Parathyroid adenoma (tissue), 2 donors: ENCODE data around the gene FKBP5.
"Not testable (repeated sequence)": the region's sequence is repeated elsewhere in the genome, so short reads cannot be mapped to it uniquely, and the experiment has no call there.

Source experiments
- H2AFZ ChIP-seq: fragments of 300-600 bp; sonication (generic); one replicate; pipeline ENCODE4 v1.7.0; 2017; ENCODE audit warnings: antibody characterized with exemption, mild to moderate bottlenecking
- H3K27ac ChIP-seq: fragments of 300-600 bp; sonication (generic); one replicate; pipeline ENCODE4 v1.7.0; 2017
- H3K27me3 ChIP-seq: fragments of 300-600 bp; sonication (generic); one replicate; pipeline ENCODE4 v1.7.0; 2017; ENCODE audit warnings: low read length; ENCODE audit not compliant: control insufficient read depth, insufficient read depth
- H3K36me3 ChIP-seq: fragments of 300-600 bp; sonication (generic); one replicate; pipeline ENCODE4 v1.7.0; 2017; ENCODE audit warnings: low read length; ENCODE audit not compliant: control insufficient read depth, insufficient read depth
- H3K4me1 ChIP-seq: fragments of 300-600 bp; sonication (generic); one replicate; pipeline ENCODE4 v1.7.0; 2017; ENCODE audit warnings: control low read depth
- H3K4me2 ChIP-seq: fragments of 300-600 bp; sonication (generic); one replicate; pipeline ENCODE4 v1.7.0; 2017; ENCODE audit warnings: low read length
- H3K4me3 ChIP-seq: fragments of 300-600 bp; sonication (generic); one replicate; pipeline ENCODE4 v1.7.0; 2017; ENCODE audit warnings: low read depth, low read length
- H3K79me2 ChIP-seq: fragments of 300-600 bp; sonication (generic); one replicate; pipeline ENCODE4 v1.7.0; 2017; ENCODE audit warnings: control low read depth
- H3K9ac ChIP-seq: fragments of 300-600 bp; sonication (generic); one replicate; pipeline ENCODE4 v1.7.0; 2017; ENCODE audit warnings: mild to moderate bottlenecking
- H3K9me3 ChIP-seq: fragments of 300-600 bp; sonication (generic); one replicate; pipeline ENCODE4 v1.7.0; 2017; ENCODE audit warnings: low read length; ENCODE audit not compliant: control insufficient read depth
- CTCF ChIP-seq: fragments of 300-600 bp; sonication (generic); IDR thresholded peaks from one replicate; pipeline ENCODE4 v1.7.0; 2017; ENCODE audit warnings: antibody characterized with exemption, mild to moderate bottlenecking
- donor health status: primary hyperparathyroidism.

FKBP5 gene

DNA sequence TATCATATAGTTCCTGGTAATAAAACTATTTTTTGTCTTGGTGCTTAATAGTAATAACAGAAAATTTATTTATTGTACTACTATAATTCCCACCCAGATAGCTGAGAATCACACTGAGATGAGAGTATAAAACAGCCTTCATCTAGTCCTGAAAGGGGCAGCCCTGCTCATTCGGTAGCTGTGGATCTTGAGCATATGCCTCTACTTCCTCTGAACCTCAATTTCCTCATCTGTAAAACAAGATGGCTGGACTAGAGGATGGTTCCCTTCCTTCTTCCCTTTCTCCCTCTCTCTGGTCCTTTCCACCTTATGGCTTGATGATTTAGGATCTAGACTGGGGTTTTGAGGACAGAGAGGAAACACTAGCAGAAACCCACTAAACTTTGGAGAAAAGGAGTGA is 15.0 kb downstream of the FKBP5 start:
- Histone ChIP-seq H3K9ac (no peak overlapping the region), H3K36me3 (no peaks in the 10 kb centered on the region), H3K79me2 (peaks cover 50% of the 10 kb centered on the region), H3K27ac (no peak overlapping the region), H3K4me2 (no peak overlapping the region), H3K4me1 (peaks cover 2% of the 10 kb centered on the region), H3K4me3 (no peak overlapping the region), H3K9me3 (no peaks in the 10 kb centered on the region), H2AFZ (no peak overlapping the region), H3K27me3 (no peaks in the 10 kb centered on the region)
- no peak for TF ChIP-seq CTCF

DNA sequence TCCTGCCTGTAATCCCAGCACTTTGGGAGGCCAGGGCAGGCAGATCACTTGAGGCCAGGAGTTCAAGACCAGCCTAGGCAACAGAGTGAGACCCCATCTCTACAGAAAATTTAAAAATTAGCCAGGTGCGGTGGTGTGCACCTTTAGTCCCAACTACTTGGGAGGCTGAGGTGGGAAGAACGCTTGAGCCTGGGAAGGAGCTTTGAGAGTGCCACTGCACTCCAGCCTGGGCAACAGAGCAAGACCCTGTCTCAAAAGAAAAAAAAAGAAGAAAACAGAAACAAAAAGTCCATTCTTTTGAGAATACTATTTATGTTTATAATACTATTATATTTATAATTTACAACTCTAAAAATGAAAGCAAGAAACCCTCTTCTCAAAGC is 15.4 kb downstream of the FKBP5 start:
- not testable (repeated sequence) for H3K4me1 ChIP-seq, H2AFZ ChIP-seq, H3K9ac ChIP-seq, H3K36me3 ChIP-seq, H3K4me2 ChIP-seq, H3K27me3 ChIP-seq, H3K9me3 ChIP-seq, H3K4me3 ChIP-seq, H3K27ac ChIP-seq
- peaks cover 47% of the 10 kb centered on the region for H3K79me2 ChIP-seq

- not testable (repeated sequence) for H3K9me3 ChIP-seq, H3K36me3 ChIP-seq, H3K4me3 ChIP-seq, H3K4me2 ChIP-seq, H3K27me3 ChIP-seq, H2AFZ ChIP-seq, H3K9ac ChIP-seq, H3K27ac ChIP-seq, H3K4me1 ChIP-seq
- H3K79me2 ChIP-seq = peaks cover 28% of the 10 kb centered on the region
Observed at GRCh38 chr6:35670453-35670852, 18.3 kb downstream of the FKBP5 start.

DNA sequence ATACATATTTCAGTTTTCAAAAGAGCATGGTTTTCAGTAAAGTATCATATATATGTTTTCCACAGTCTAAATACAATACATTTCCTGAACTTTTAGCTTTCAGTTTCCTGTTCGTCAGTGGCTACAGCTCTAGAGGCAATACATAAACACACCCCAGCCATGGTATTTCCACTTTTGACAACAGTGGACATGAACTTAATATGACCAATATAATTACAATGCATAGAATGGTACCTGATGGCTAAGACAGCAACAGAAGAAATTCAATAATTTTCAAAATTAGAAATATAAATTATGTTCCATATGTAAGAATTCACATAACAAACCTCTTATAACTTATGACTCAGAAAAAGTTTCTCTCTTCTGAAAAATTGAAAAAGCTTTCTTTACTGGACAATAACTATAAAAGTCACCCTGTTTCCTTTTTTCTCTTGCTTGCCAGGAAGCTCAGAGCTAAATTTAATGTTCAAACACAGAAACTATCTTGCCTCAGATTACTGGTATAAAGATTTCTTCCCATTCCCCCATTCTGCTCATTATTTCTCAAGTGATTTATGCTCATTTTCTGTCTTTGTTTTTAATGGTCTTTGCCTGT is 19.2 kb downstream of the FKBP5 start:
- no peaks in the 10 kb centered on the region for H3K9me3 ChIP-seq
- no peak overlapping the region for H3K4me2 ChIP-seq
- H3K4me3 ChIP-seq = no peak overlapping the region
- H2AFZ ChIP-seq = no peak overlapping the region
- H3K27me3 ChIP-seq = no peaks in the 10 kb centered on the region
- TF ChIP-seq CTCF = no peak
- no peaks in the 10 kb centered on the region for H3K4me1 ChIP-seq
- peaks cover 20% of the 10 kb centered on the region for H3K79me2 ChIP-seq
- H3K9ac ChIP-seq = no peak overlapping the region
- H3K27ac ChIP-seq = no peak overlapping the region
- no peaks in the 10 kb centered on the region for H3K36me3 ChIP-seq

GRCh38 chr6:35668744-35669450 is 19.8 kb downstream of the FKBP5 start:
- H3K36me3 ChIP-seq = no peaks in the 10 kb centered on the region
- H3K9ac ChIP-seq = no peak overlapping the region
- H3K79me2 ChIP-seq = peaks cover 15% of the 10 kb centered on the region
- no peaks in the 10 kb centered on the region for H3K27me3 ChIP-seq
- H3K27ac ChIP-seq = no peak overlapping the region
- no peak overlapping the region for H3K4me2 ChIP-seq
- no peaks in the 10 kb centered on the region for H3K4me1 ChIP-seq
- no peak overlapping the region for H3K4me3 ChIP-seq
- H3K9me3 ChIP-seq = no peaks in the 10 kb centered on the region
- no peak for TF ChIP-seq CTCF
- H2AFZ ChIP-seq = no peak overlapping the region
